Stomach (tissue), 4 donors: Measurements from ENCODE around the gene MRPL58.

Experiments
- CTCF ChIP-seq, 7 experiments: fragments of 450-650 bp in 4 of 7; fragments of 200-600 bp in 3 of 7; sonication (generic) in 3 of 7; IDR thresholded peaks; one replicate each; pipeline ENCODE4 v1.5.1; 2016 to 2019; ENCODE audit warnings: antibody characterized with exemption in 7 of 7, control low read depth in 2 of 7, mild to moderate bottlenecking in 1 of 7
- EP300 ChIP-seq: sonication (generic); formaldehyde crosslinking; IDR thresholded peaks from one replicate; pipeline ENCODE4 v1.6.1; 2017; ENCODE audit warnings: antibody characterized with exemption
- POLR2A ChIP-seq, 4 donors: fragments of 450-650 bp; IDR thresholded peaks; one replicate each; pipeline ENCODE4 v1.6.1; 2016; ENCODE audit warnings: antibody characterized with exemption in 4 of 4, control low read depth in 2 of 4, mild to moderate bottlenecking in 1 of 4, moderate library complexity in 1 of 4

GRCh38 chr17:74977802-74978201 is 34.7 kb upstream of the MRPL58 start:
- TF ChIP-seq POLR2A (IDR thresholded peaks at IDR 0.05), result no peak
- TF ChIP-seq CTCF (IDR thresholded peaks at IDR 0.05), result no peak
- TF ChIP-seq EP300, result no peak
